Measurements from ENCODE around the gene PSME4.
"Not testable (repeated sequence)": the region's sequence is repeated elsewhere in the genome, so short reads cannot be mapped to it uniquely, and the experiment has no call there.

Gene PSME4

GRCh38 chr2:53826587-53827397 lies 144.0 kb downstream of the PSME4 start:
- no peak overlapping the region for H3K27ac ChIP-seq (ENCODE audit: low read depth, low read length)
- H3K9ac ChIP-seq (ENCODE audit: low read depth in 1 of 2, low read length in 2 of 2) = no peak overlapping the region
- H3K4me1 ChIP-seq (ENCODE audit: control insufficient read depth in 1 of 2, insufficient read depth in 2 of 2, low read length in 2 of 2) = no peaks in the 10 kb centered on the region

DNA sequence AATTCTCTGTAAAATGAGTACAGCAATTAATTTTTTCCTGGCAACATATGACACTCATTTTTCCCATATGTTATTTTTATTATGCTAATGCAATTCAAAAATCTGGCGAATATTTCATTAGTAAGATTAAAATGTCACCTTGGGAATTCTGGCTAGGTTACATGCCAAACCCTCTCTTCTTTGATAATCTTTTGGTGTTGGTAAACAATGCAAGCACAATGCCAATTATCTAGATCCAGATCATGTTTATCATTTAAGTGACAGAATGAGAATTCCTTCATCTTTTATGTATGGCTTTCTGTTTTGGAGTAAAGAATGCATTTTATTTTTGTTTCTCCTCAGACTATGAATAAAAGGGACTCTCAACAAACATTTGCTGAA lies 144.8 kb downstream of the PSME4 start:
- H3K9ac ChIP-seq (ENCODE audit: low read depth in 1 of 2, low read length in 2 of 2) = no peak overlapping the region
- H3K9me3 ChIP-seq (ENCODE audit: control insufficient read depth in 1 of 2, low read length in 2 of 2) = no peaks in the 10 kb centered on the region
- H3K27ac ChIP-seq (ENCODE audit: low read depth, low read length) = no peak overlapping the region
- H3K36me3 ChIP-seq (ENCODE audit: control insufficient read depth in 1 of 2, insufficient read depth in 2 of 2, low read length in 2 of 2) = no peaks in the 10 kb centered on the region
- H3K4me1 ChIP-seq (ENCODE audit: control insufficient read depth in 1 of 2, insufficient read depth in 2 of 2, low read length in 2 of 2) = no peaks in the 10 kb centered on the region
- no peaks in the 10 kb centered on the region for H3K27me3 ChIP-seq (ENCODE audit: control insufficient read depth in 1 of 2, insufficient read depth in 2 of 2, low read length in 2 of 2)
- no peak overlapping the region for H3K4me3 ChIP-seq (ENCODE audit: low read depth in 1 of 2, low read length in 2 of 2)

More at GRCh38 chr2:53826587-53827397, 144.0 kb downstream of the PSME4 start:
- Histone ChIP-seq H3K36me3 (ENCODE audit: control insufficient read depth in 1 of 2, insufficient read depth in 2 of 2, low read length in 2 of 2) (no peaks in the 10 kb centered on the region), H3K4me3 (ENCODE audit: low read depth in 1 of 2, low read length in 2 of 2) (no peak overlapping the region), H3K9me3 (ENCODE audit: control insufficient read depth in 1 of 2, low read length in 2 of 2) (no peaks in the 10 kb centered on the region), H3K27me3 (ENCODE audit: control insufficient read depth in 1 of 2, insufficient read depth in 2 of 2, low read length in 2 of 2) (no peaks in the 10 kb centered on the region)

- peaks cover 9 to 15% of the 10 kb centered on the region in 2 donors for H3K4me1 ChIP-seq (ENCODE audit: control insufficient read depth in 1 of 2, insufficient read depth in 2 of 2, low read length in 2 of 2)
- not testable (repeated sequence) for H3K9ac ChIP-seq (ENCODE audit: low read depth in 1 of 2, low read length in 2 of 2); H3K36me3 ChIP-seq (ENCODE audit: control insufficient read depth in 1 of 2, insufficient read depth in 2 of 2, low read length in 2 of 2); H3K27ac ChIP-seq (ENCODE audit: low read depth, low read length); H3K27me3 ChIP-seq (ENCODE audit: control insufficient read depth in 1 of 2, insufficient read depth in 2 of 2, low read length in 2 of 2); H3K9me3 ChIP-seq (ENCODE audit: control insufficient read depth in 1 of 2, low read length in 2 of 2); H3K4me3 ChIP-seq (ENCODE audit: low read depth in 1 of 2, low read length in 2 of 2)
Measured at GRCh38 chr2:53823639-53824038, 147.2 kb downstream of the PSME4 start.

GRCh38 chr2:53821810-53822209 lies 149.0 kb downstream of the PSME4 start:
- no peaks in the 10 kb centered on the region for H3K27me3 ChIP-seq (ENCODE audit: control insufficient read depth in 1 of 2, insufficient read depth in 2 of 2, low read length in 2 of 2)
- H3K27ac ChIP-seq (ENCODE audit: low read depth, low read length) = no peak overlapping the region
- no peak overlapping the region for H3K4me3 ChIP-seq (ENCODE audit: low read depth in 1 of 2, low read length in 2 of 2)
- H3K9ac ChIP-seq (ENCODE audit: low read depth in 1 of 2, low read length in 2 of 2) = no peak overlapping the region
- no peaks in the 10 kb centered on the region for H3K9me3 ChIP-seq (ENCODE audit: control insufficient read depth in 1 of 2, low read length in 2 of 2)
- peaks cover 13 to 19% of the 10 kb centered on the region in 2 donors for H3K4me1 ChIP-seq (ENCODE audit: control insufficient read depth in 1 of 2, insufficient read depth in 2 of 2, low read length in 2 of 2)
- H3K36me3 ChIP-seq (ENCODE audit: control insufficient read depth in 1 of 2, insufficient read depth in 2 of 2, low read length in 2 of 2) = peaks cover 0 to 18% of the 10 kb centered on the region in 2 donors

- Histone ChIP-seq H3K9ac (ENCODE audit: low read depth in 1 of 2, low read length in 2 of 2) (no peak overlapping the region), H3K27me3 (ENCODE audit: control insufficient read depth in 1 of 2, insufficient read depth in 2 of 2, low read length in 2 of 2) (no peaks in the 10 kb centered on the region), H3K27ac (ENCODE audit: low read depth, low read length) (no peak overlapping the region), H3K4me3 (ENCODE audit: low read depth in 1 of 2, low read length in 2 of 2) (no peak overlapping the region), H3K9me3 (ENCODE audit: control insufficient read depth in 1 of 2, low read length in 2 of 2) (no peaks in the 10 kb centered on the region), H3K36me3 (ENCODE audit: control insufficient read depth in 1 of 2, insufficient read depth in 2 of 2, low read length in 2 of 2) (peaks cover 0 to 21% of the 10 kb centered on the region in 2 donors), H3K4me1 (ENCODE audit: control insufficient read depth in 1 of 2, insufficient read depth in 2 of 2, low read length in 2 of 2) (peaks cover 13 to 19% of the 10 kb centered on the region in 2 donors)
Measured at GRCh38 chr2:53820711-53821110, 150.1 kb downstream of the PSME4 start.

DNA sequence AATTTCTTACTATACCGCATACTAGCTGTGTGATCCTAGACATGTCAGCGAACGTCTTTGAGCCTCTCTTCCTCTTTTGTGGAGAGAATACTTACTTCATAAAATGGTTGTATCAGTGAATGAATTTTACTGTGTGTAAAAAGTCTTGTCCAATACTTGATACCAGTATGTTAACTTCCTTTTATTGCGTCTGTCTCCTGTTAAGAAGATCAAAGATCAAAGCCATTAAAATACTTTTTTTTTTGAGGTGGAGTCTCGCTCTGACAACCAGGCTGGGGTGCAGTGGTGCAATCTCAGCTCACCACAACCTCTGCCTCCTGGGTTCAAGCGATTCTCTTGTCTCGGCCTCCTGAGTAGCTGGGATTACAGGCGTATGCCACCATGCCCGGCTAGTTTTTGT lies 150.7 kb downstream of the PSME4 start:
- Histone ChIP-seq H3K9ac (ENCODE audit: low read depth in 1 of 2, low read length in 2 of 2) (no peak overlapping the region), H3K36me3 (ENCODE audit: control insufficient read depth in 1 of 2, insufficient read depth in 2 of 2, low read length in 2 of 2) (peaks cover 0 to 23% of the 10 kb centered on the region in 2 donors), H3K27me3 (ENCODE audit: control insufficient read depth in 1 of 2, insufficient read depth in 2 of 2, low read length in 2 of 2) (no peaks in the 10 kb centered on the region), H3K4me1 (ENCODE audit: control insufficient read depth in 1 of 2, insufficient read depth in 2 of 2, low read length in 2 of 2) (peaks cover 13 to 19% of the 10 kb centered on the region in 2 donors), H3K27ac (ENCODE audit: low read depth, low read length) (no peak overlapping the region), H3K9me3 (ENCODE audit: control insufficient read depth in 1 of 2, low read length in 2 of 2) (no peaks in the 10 kb centered on the region), H3K4me3 (ENCODE audit: low read depth in 1 of 2, low read length in 2 of 2) (peak overlapping the region; percentile 23 to 29)

DNA sequence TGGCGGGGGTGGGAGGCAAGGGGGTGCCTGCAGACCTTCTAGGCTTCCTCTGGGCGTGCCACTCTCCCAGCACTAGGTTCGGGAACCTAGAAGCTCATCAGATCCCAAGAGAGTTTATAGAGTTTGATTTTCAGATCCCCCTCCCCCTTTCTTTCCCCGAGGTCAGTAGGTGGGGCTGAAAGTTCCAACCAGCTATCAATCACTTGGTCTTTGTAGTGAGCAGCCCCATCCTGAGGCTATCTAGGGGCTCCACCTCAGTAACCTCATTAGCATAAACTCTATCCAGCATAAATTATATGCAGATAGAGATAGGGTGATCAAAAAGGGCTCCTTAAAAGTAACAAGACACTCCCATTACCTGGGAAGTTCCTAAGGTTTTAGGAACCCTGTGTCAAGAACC lies 151.2 kb downstream of the PSME4 start:
- H3K9me3 ChIP-seq (ENCODE audit: control insufficient read depth in 1 of 2, low read length in 2 of 2) = no peaks in the 10 kb centered on the region
- H3K27ac ChIP-seq (ENCODE audit: low read depth, low read length) = no peak overlapping the region
- no peaks in the 10 kb centered on the region for H3K27me3 ChIP-seq (ENCODE audit: control insufficient read depth in 1 of 2, insufficient read depth in 2 of 2, low read length in 2 of 2)
- H3K4me1 ChIP-seq (ENCODE audit: control insufficient read depth in 1 of 2, insufficient read depth in 2 of 2, low read length in 2 of 2) = peaks cover 13 to 19% of the 10 kb centered on the region in 2 donors
- H3K36me3 ChIP-seq (ENCODE audit: control insufficient read depth in 1 of 2, insufficient read depth in 2 of 2, low read length in 2 of 2) = peaks cover 0 to 23% of the 10 kb centered on the region in 2 donors
- no peak overlapping the region for H3K9ac ChIP-seq (ENCODE audit: low read depth in 1 of 2, low read length in 2 of 2)
- H3K4me3 ChIP-seq (ENCODE audit: low read depth in 1 of 2, low read length in 2 of 2) = peak overlapping the region; percentile 23 to 29

DNA sequence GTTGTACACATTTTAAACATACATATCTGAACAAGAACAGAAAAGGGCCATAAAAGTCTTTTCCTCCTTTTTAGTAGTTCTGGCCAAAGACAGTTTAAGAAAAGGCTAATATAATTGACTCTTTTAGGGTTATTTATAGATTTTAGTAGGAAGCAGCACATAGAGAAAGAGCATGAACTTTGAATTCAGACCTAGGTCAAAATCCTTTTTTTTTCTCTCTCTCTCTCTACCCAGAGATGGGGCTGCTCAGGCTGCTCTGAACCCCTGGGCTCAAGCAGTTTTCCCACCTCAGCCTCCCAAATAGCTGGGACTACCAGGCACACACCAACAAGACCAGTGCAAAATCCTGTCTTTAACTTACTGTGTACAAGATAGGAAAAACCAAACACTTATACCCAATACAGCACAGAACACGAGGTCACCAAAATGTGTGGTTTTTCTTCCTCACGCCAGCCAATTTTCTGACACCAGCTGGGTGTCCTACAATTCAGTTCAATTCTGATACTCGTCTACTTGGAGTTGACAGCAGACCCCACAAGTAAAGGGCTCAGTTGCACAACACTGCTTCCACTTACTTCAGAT lies 151.8 kb downstream of the PSME4 start:
- Histone ChIP-seq H3K4me1 (ENCODE audit: control insufficient read depth in 1 of 2, insufficient read depth in 2 of 2, low read length in 2 of 2) (peaks cover 13 to 19% of the 10 kb centered on the region in 2 donors), H3K9ac (ENCODE audit: low read depth in 1 of 2, low read length in 2 of 2) (no peak overlapping the region), H3K36me3 (ENCODE audit: control insufficient read depth in 1 of 2, insufficient read depth in 2 of 2, low read length in 2 of 2) (peaks cover 0 to 24% of the 10 kb centered on the region in 2 donors), H3K4me3 (ENCODE audit: low read depth in 1 of 2, low read length in 2 of 2) (peak overlapping the region in 1 of 2 donors; percentile 6), H3K27ac (ENCODE audit: low read depth, low read length) (no peak overlapping the region), H3K27me3 (ENCODE audit: control insufficient read depth in 1 of 2, insufficient read depth in 2 of 2, low read length in 2 of 2) (no peaks in the 10 kb centered on the region), H3K9me3 (ENCODE audit: control insufficient read depth in 1 of 2, low read length in 2 of 2) (no peaks in the 10 kb centered on the region)

Data from duodenal mucosa (tissue), 2 donors.